Measurements from ENCODE around the gene CSKMT.
"Not testable (repeated sequence)": the region's sequence is repeated elsewhere in the genome, so short reads cannot be mapped to it uniquely, and the experiment has no call there.

CSKMT gene

GRCh38 chr11:62646825-62647608, 18.1 kb upstream of the CSKMT start:
- Histone ChIP-seq H3K4me3 (ENCODE audit: low read length) (no peak overlapping the region), H3K4me1 (ENCODE audit: control insufficient read depth, insufficient read depth, low read length) (peaks cover 21% of the 10 kb centered on the region), H3K27me3 (ENCODE audit: control insufficient read depth, insufficient read depth, low read length) (no peaks in the 10 kb centered on the region), H3K9ac (ENCODE audit: low read length) (peak overlapping the region; percentile 22), H3K9me3 (ENCODE audit: control insufficient read depth, low read length) (no peaks in the 10 kb centered on the region), H3K36me3 (ENCODE audit: control insufficient read depth, insufficient read depth, low read length) (peaks cover 17% of the 10 kb centered on the region)

GRCh38 chr11:62647609-62648005, 17.5 kb upstream of the CSKMT start:
- no peaks in the 10 kb centered on the region for H3K27me3 ChIP-seq (ENCODE audit: control insufficient read depth, insufficient read depth, low read length)
- peaks cover 17% of the 10 kb centered on the region for H3K36me3 ChIP-seq (ENCODE audit: control insufficient read depth, insufficient read depth, low read length)
- H3K4me3 ChIP-seq (ENCODE audit: low read length) = no peak overlapping the region
- no peak overlapping the region for H3K9ac ChIP-seq (ENCODE audit: low read length)
- peaks cover 25% of the 10 kb centered on the region for H3K4me1 ChIP-seq (ENCODE audit: control insufficient read depth, insufficient read depth, low read length)
- no peaks in the 10 kb centered on the region for H3K9me3 ChIP-seq (ENCODE audit: control insufficient read depth, low read length)

GRCh38 chr11:62648185-62648966, 16.7 kb upstream of the CSKMT start:
- Histone ChIP-seq H3K9ac (ENCODE audit: low read length) (no peak overlapping the region), H3K4me1 (ENCODE audit: control insufficient read depth, insufficient read depth, low read length) (peaks cover 25% of the 10 kb centered on the region), H3K4me3 (ENCODE audit: low read length) (no peak overlapping the region), H3K36me3 (ENCODE audit: control insufficient read depth, insufficient read depth, low read length) (peaks cover 17% of the 10 kb centered on the region), H3K27me3 (ENCODE audit: control insufficient read depth, insufficient read depth, low read length) (no peaks in the 10 kb centered on the region), H3K9me3 (ENCODE audit: control insufficient read depth, low read length) (no peaks in the 10 kb centered on the region)

- H3K36me3 ChIP-seq (ENCODE audit: control insufficient read depth, insufficient read depth, low read length) = peaks cover 17% of the 10 kb centered on the region
- no peak overlapping the region for H3K9ac ChIP-seq (ENCODE audit: low read length)
- H3K4me1 ChIP-seq (ENCODE audit: control insufficient read depth, insufficient read depth, low read length) = peaks cover 25% of the 10 kb centered on the region
- no peak overlapping the region for H3K4me3 ChIP-seq (ENCODE audit: low read length)
- no peaks in the 10 kb centered on the region for H3K27me3 ChIP-seq (ENCODE audit: control insufficient read depth, insufficient read depth, low read length)
- no peaks in the 10 kb centered on the region for H3K9me3 ChIP-seq (ENCODE audit: control insufficient read depth, low read length)
Measured at GRCh38 chr11:62648967-62649364, 16.1 kb upstream of the CSKMT start.

GRCh38 chr11:62649486-62649885, 15.6 kb upstream of the CSKMT start:
- Histone ChIP-seq H3K27me3 (ENCODE audit: control insufficient read depth, insufficient read depth, low read length) (no peaks in the 10 kb centered on the region), H3K9ac (ENCODE audit: low read length) (no peak overlapping the region), H3K36me3 (ENCODE audit: control insufficient read depth, insufficient read depth, low read length) (peaks cover 17% of the 10 kb centered on the region), H3K4me3 (ENCODE audit: low read length) (no peak overlapping the region), H3K4me1 (ENCODE audit: control insufficient read depth, insufficient read depth, low read length) (peaks cover 25% of the 10 kb centered on the region), H3K9me3 (ENCODE audit: control insufficient read depth, low read length) (no peaks in the 10 kb centered on the region)

GRCh38 chr11:62650283-62650682, 14.8 kb upstream of the CSKMT start:
- peaks cover 17% of the 10 kb centered on the region for H3K36me3 ChIP-seq (ENCODE audit: control insufficient read depth, insufficient read depth, low read length)
- H3K4me3 ChIP-seq (ENCODE audit: low read length); H3K9me3 ChIP-seq (ENCODE audit: control insufficient read depth, low read length); H3K27me3 ChIP-seq (ENCODE audit: control insufficient read depth, insufficient read depth, low read length); H3K9ac ChIP-seq (ENCODE audit: low read length): not testable (repeated sequence)
- peaks cover 20% of the 10 kb centered on the region for H3K4me1 ChIP-seq (ENCODE audit: control insufficient read depth, insufficient read depth, low read length)

GRCh38 chr11:62652161-62653006, 12.7 kb upstream of the CSKMT start:
- H3K4me3 ChIP-seq (ENCODE audit: low read length) = peak overlapping the region; percentile 60
- H3K9me3 ChIP-seq (ENCODE audit: control insufficient read depth, low read length) = no peaks in the 10 kb centered on the region
- H3K9ac ChIP-seq (ENCODE audit: low read length) = peak overlapping the region; percentile 86
- H3K4me1 ChIP-seq (ENCODE audit: control insufficient read depth, insufficient read depth, low read length) = peaks cover 12% of the 10 kb centered on the region
- no peaks in the 10 kb centered on the region for H3K27me3 ChIP-seq (ENCODE audit: control insufficient read depth, insufficient read depth, low read length)
- H3K36me3 ChIP-seq (ENCODE audit: control insufficient read depth, insufficient read depth, low read length) = peaks cover 17% of the 10 kb centered on the region

GRCh38 chr11:62654297-62654696, 10.8 kb upstream of the CSKMT start:
- Histone ChIP-seq H3K9ac (ENCODE audit: low read length) (no peak overlapping the region), H3K27me3 (ENCODE audit: control insufficient read depth, insufficient read depth, low read length) (no peaks in the 10 kb centered on the region), H3K36me3 (ENCODE audit: control insufficient read depth, insufficient read depth, low read length) (peaks cover 2% of the 10 kb centered on the region), H3K4me3 (ENCODE audit: low read length) (no peak overlapping the region), H3K4me1 (ENCODE audit: control insufficient read depth, insufficient read depth, low read length) (peaks cover 12% of the 10 kb centered on the region), H3K9me3 (ENCODE audit: control insufficient read depth, low read length) (no peaks in the 10 kb centered on the region)

GRCh38 chr11:62656796-62657429, 8.2 kb upstream of the CSKMT start:
- Histone ChIP-seq H3K4me3 (ENCODE audit: low read length) (no peak overlapping the region), H3K9ac (ENCODE audit: low read length) (no peak overlapping the region), H3K9me3 (ENCODE audit: control insufficient read depth, low read length) (no peaks in the 10 kb centered on the region), H3K36me3 (ENCODE audit: control insufficient read depth, insufficient read depth, low read length) (no peaks in the 10 kb centered on the region), H3K4me1 (ENCODE audit: control insufficient read depth, insufficient read depth, low read length) (peaks cover 6% of the 10 kb centered on the region), H3K27me3 (ENCODE audit: control insufficient read depth, insufficient read depth, low read length) (no peaks in the 10 kb centered on the region)

GRCh38 chr11:62664405-62665074, 572 bp upstream of the CSKMT start:
- H3K27me3 ChIP-seq (ENCODE audit: control insufficient read depth, insufficient read depth, low read length) = no peaks in the 10 kb centered on the region

GRCh38 chr11:62665599-62666258, 617 bp downstream of the CSKMT start:
- Histone ChIP-seq H3K27me3 (ENCODE audit: control insufficient read depth, insufficient read depth, low read length) (no peaks in the 10 kb centered on the region), H3K9me3 (ENCODE audit: control insufficient read depth, low read length) (no peaks in the 10 kb centered on the region), H3K9ac (ENCODE audit: low read length) (peak overlapping the region; percentile 79), H3K4me3 (ENCODE audit: low read length) (peak overlapping the region; percentile 96), H3K4me1 (ENCODE audit: control insufficient read depth, insufficient read depth, low read length) (peaks cover 36% of the 10 kb centered on the region), H3K36me3 (ENCODE audit: control insufficient read depth, insufficient read depth, low read length) (peaks cover 11% of the 10 kb centered on the region)

More at GRCh38 chr11:62664405-62665074, 572 bp upstream of the CSKMT start:
- Histone ChIP-seq H3K9me3 (ENCODE audit: control insufficient read depth, low read length) (no peaks in the 10 kb centered on the region), H3K4me1 (ENCODE audit: control insufficient read depth, insufficient read depth, low read length) (peaks cover 30% of the 10 kb centered on the region), H3K9ac (ENCODE audit: low read length) (peak overlapping the region; percentile 79), H3K4me3 (ENCODE audit: low read length) (peak overlapping the region; percentile 96), H3K36me3 (ENCODE audit: control insufficient read depth, insufficient read depth, low read length) (peaks cover 11% of the 10 kb centered on the region)

Data from mucosa of stomach (tissue), 1 donor.